Heart right ventricle (tissue), 16 donors: ENCODE results near the gene BCKDHB. TPM values are rescaled to one million over a fixed set of nuclear protein-coding genes. Genes with fewer than 3 reads are reported as not detected.
A peak's percentile ranks its signal among the peaks of the same experiment; 100 is the strongest.

Source experiments
- ATAC-seq, 8 donors: fragments of 200-7000 bp; cut with Tn5 transposase; one replicate each; pipeline ENCODE4 v1.9.1; 2020; ENCODE audit warnings: mild to moderate bottlenecking in 8 of 8, moderate library complexity in 8 of 8, moderate number of reproducible peaks in 1 of 8
- DNase-seq, 2 donors: peaks; one replicate each; pipeline ENCODE4 v3.0.0-alpha.2; 2020
- H3K27ac ChIP-seq, 10 donors: fragments of 200-600 bp; sonication (generic) in 2 of 10; one replicate each; pipeline versions ENCODE4 v1.5.0 to v1.8.0; 2020 to 2022; ENCODE audit warnings: mild to moderate bottlenecking in 3 of 10
- H3K27me3 ChIP-seq, 7 donors: fragments of 200-600 bp; one replicate each; pipeline ENCODE4 v1.8.0; 2021 to 2022; ENCODE audit warnings: mild to moderate bottlenecking in 2 of 7
- H3K36me3 ChIP-seq, 9 donors: fragments of 200-600 bp; sonication (generic) in 1 of 9; one replicate each; pipeline versions ENCODE4 v1.5.0 to v1.8.0; 2020 to 2022; ENCODE audit warnings: mild to moderate bottlenecking in 2 of 9
- H3K4me1 ChIP-seq, 9 donors: fragments of 200-600 bp; sonication (generic) in 1 of 9; one replicate each; pipeline versions ENCODE4 v1.5.0 to v1.8.0; 2020 to 2022; ENCODE audit warnings: mild to moderate bottlenecking in 4 of 9
- H3K4me3 ChIP-seq, 10 donors: fragments of 200-600 bp; sonication (generic) in 2 of 10; one replicate each; pipeline versions ENCODE4 v1.5.0 to v1.8.0; 2020 to 2022; ENCODE audit warnings: mild to moderate bottlenecking in 7 of 10, moderate library complexity in 2 of 10
- H3K9me3 ChIP-seq, 11 donors: fragments of 200-600 bp in 10 of 11; sonication (generic) in 2 of 11; one replicate each; pipeline versions ENCODE4 v1.5.0 to v1.8.0; 2013 to 2022; ENCODE audit warnings: mild to moderate bottlenecking in 2 of 11, control low read depth in 1 of 11, moderate library complexity in 1 of 11
- WGBS, 2 donors: extraction: QIAGEN DNeasy Blood & Tissue Kit; methylation state at CpG; one replicate each; pipeline ENCODE4 v1.1.7; 2013; ENCODE audit warnings: inconsistent platforms in 1 of 2; 5-methylcytosine and 5-hydroxymethylcytosine counted together
- intact Hi-C, 10 donors: fragments of 100-400 bp; cut with DNase I; formaldehyde crosslinking; loops; one replicate each; pipeline versions ENCODE4 v1.11.1 to v1.14.2; 2022
- polyA plus RNA-seq, 2 donors: library from polyadenylated mRNA; stranded (reverse); fragments of 200-250 nt; gene quantifications; one replicate each; pipeline ENCODE4 v1.2.3, GENCODE V29; 2013
- total RNA-seq, 10 donors: library from RNA; stranded (reverse); fragmentation: NEBNext Ultra II Directional in 3 of 10; extraction: Animal tissue kit (Norgen Biotek cat#: 25700) in 3 of 10; gene quantifications; one replicate each; pipeline versions ENCODE4 v1.2.1 to v1.2.4, GENCODE V29; 2021 to 2023
- TF ChIP-seq, protein P1 (sequence below), 9 donors: fragments of 200-600 bp; sonication (generic) in 2 of 9; IDR thresholded peaks; one replicate each; pipeline versions ENCODE4 v1.5.0 to v1.8.0; 2021 to 2022; ENCODE audit warnings: antibody characterized with exemption in 9 of 9, mild to moderate bottlenecking in 5 of 9, moderate library complexity in 1 of 9
- donor health status: Arrhythmogenic right ventricular cardiomyopathy.
- donor health status: ischemic (EF 13 %, LVEDD 7.1; RV severe dilation, severe dysfunction).
- donor health status: healthy with polysubstance abuse.
- donor health status: DM: no; HTN: yes; CAD: no.
- donor health status: DM: no; HTN: no; CAD: no.
- donor health status: ischemic (EF 25% LVEDD 6.9; RV normal size, moderate dysfunction).
- donor health status: ischemic (EF 25% LVEDD 5.7; RV mildly dilated, moderate dysfunction).
- donor health status: healthy.
- donor health status: DM: yes; HTN: yes; CAD: no.
- donor health status: Ischemic cardiomyopathy.
- donor health status: ischemic (EF 35%, LVEDD 5.7; RV mildly dilated, moderate dysfunction).
- donor health status: nonischemic (EF 11% LVEDD 7.7; RV severe dilation, severe dysfunction).
- donor health status: DM: yes; HTN: yes; CAD: no.
- donor health status: PGD.
- donor health status: ischemic (EF 29% LVEDD 5.4; RV normal size, mild dysfunction).
- donor health status: nonischemic (EF 23%, LVEDD 6.1; RV moderate dilation, normal function).

The BCKDHB gene
- total and polyA plus RNA-seq, 12 donors, result 7.1 to 46.4 (median 31.2) TPM

DNA sequence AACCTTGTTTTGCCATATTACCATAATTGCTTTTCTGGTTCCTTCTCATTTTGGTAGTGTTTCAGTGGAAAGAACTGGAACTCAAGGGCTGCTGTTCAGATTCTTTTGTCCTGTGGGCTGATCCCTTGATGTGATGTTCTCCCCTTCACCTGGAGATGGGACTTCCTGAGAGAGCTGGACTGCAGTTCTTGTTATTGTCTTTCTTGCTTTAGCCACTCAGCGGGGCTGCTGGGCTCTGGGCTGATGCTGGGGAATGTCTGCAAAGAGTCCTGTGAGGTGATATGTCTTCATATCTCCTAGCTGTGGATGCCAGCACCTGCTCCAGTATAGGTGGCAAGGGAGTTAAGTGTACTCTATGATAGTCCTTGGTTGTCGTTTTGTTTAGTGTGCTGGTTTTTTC, 79.0 kb downstream of the BCKDHB start:
- no peak for DNase-seq
- Histone ChIP-seq H3K9me3 (peaks cover 0 to 16% (median 0%) of the 10 kb centered on the region in 11 donors), H3K36me3 (no peaks in the 10 kb centered on the region), H3K4me3 (no peak overlapping the region), H3K4me1 (no peaks in the 10 kb centered on the region), H3K27ac (no peak overlapping the region), H3K27me3 (no peaks in the 10 kb centered on the region)
- intact Hi-C loops, result no loop called here
- TF ChIP-seq, protein P1, sequence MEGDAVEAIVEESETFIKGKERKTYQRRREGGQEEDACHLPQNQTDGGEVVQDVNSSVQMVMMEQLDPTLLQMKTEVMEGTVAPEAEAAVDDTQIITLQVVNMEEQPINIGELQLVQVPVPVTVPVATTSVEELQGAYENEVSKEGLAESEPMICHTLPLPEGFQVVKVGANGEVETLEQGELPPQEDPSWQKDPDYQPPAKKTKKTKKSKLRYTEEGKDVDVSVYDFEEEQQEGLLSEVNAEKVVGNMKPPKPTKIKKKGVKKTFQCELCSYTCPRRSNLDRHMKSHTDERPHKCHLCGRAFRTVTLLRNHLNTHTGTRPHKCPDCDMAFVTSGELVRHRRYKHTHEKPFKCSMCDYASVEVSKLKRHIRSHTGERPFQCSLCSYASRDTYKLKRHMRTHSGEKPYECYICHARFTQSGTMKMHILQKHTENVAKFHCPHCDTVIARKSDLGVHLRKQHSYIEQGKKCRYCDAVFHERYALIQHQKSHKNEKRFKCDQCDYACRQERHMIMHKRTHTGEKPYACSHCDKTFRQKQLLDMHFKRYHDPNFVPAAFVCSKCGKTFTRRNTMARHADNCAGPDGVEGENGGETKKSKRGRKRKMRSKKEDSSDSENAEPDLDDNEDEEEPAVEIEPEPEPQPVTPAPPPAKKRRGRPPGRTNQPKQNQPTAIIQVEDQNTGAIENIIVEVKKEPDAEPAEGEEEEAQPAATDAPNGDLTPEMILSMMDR (IDR thresholded peaks at IDR 0.05), result no peak
- WGBS, 2 donors, result 95 to 96% methylated on average over 2 of the region's 2 CpGs
- no peak for ATAC-seq

DNA sequence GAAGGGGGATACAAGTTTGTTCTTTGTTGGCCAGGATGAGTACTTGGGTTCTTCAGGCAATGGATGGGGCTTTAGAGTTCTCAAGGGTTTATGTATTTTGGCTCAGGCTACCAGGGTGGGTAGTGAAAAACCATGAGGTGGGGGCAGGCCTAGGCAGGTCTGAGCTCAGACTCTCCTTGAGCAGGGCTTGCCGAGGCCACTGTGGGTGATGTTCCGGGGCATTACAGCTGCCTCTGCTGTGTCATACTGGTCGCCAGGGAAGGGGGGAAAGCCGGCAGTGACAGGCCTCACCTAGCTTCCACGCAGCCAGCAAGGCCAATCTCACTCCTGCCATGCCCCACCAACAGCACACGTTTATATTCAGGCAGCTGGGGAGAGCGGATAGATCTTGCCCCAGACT, 79.6 kb downstream of the BCKDHB start:
- no peaks in the 10 kb centered on the region for H3K27me3 ChIP-seq
- no peak for ATAC-seq
- H3K36me3 ChIP-seq, result no peaks in the 10 kb centered on the region
- no peak overlapping the region for H3K4me3 ChIP-seq
- intact Hi-C loops, result no loop called here
- no peaks in the 10 kb centered on the region for H3K4me1 ChIP-seq
- no peak overlapping the region for H3K27ac ChIP-seq
- TF ChIP-seq, protein P1 (IDR thresholded peaks at IDR 0.05), result no peak
- peaks cover 0 to 16% (median 0%) of the 10 kb centered on the region in 11 donors for H3K9me3 ChIP-seq
- 86 to 92% methylated on average over 7 of the region's 7 CpGs for WGBS, 2 donors
- DNase-seq, result no peak

DNA sequence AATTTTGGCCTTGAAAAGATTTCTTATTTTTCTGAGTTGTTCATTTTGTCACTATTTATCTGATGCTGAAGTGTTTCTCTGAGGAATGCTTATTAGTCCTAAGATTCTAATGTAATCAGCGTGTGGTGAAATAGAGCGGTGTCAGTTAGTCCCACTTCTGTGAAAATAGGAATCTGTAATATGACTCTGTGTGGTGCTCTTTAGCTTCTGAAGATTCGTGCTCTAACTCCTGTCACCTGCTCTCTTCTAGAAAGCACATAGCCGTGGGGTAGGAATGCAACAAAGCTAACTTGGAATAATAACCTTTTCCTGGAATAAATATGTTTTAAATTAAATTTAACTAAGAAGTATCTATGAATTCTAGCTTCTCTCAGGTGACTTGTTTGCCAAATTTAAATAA, 90.4 kb downstream of the BCKDHB start:
- 64 to 79% methylated on average over 4 of the region's 4 CpGs for WGBS, 2 donors
- no peaks in the 10 kb centered on the region for H3K9me3 ChIP-seq
- ATAC-seq (peak in 5 of 8 donors; percentile 38 to 81 (median 64)), DNase-seq (no peak)
- peaks cover 0 to 4% (median 0%) of the 10 kb centered on the region in 9 donors for H3K36me3 ChIP-seq
- no peaks in the 10 kb centered on the region for H3K27me3 ChIP-seq
- H3K4me3 ChIP-seq, result no peak overlapping the region
- TF ChIP-seq, protein P1 (IDR thresholded peaks at IDR 0.05), result no peak
- intact Hi-C loops, result loop anchor here in 1 of 10 donors (5.0 kb wide), 1 partner anchor 1045 kb away; no protein-coding TSS in a partner anchor
- peak overlapping the region in 2 of 10 donors; percentile 19 to 46 for H3K27ac ChIP-seq
- H3K4me1 ChIP-seq, result peaks cover 0 to 16% (median 0%) of the 10 kb centered on the region in 9 donors

DNA sequence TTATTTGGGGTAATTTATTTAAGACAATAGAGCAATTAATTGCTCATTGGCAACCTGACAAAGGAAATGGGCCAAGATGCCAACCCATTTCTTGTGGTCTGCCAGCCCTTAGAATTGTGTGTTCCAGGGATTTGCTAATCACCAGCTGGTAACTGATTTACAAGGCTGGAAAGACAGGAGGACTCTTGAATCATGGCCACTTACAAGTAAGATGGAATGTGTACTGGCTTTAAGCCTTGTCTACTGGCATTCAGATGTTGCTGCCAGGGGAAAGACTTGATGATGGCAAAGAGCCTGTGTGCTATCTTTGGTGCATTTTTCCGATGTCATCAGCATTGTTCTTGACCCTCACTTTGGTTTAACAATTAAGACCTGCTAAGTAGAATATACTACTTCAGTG, 91.0 kb downstream of the BCKDHB start:
- Histone ChIP-seq H3K4me3 (no peak overlapping the region), H3K4me1 (peaks cover 0 to 16% (median 0%) of the 10 kb centered on the region in 9 donors), H3K9me3 (no peaks in the 10 kb centered on the region), H3K27ac (peak overlapping the region in 2 of 10 donors; percentile 19 to 46), H3K36me3 (peaks cover 0 to 7% (median 0%) of the 10 kb centered on the region in 9 donors), H3K27me3 (no peaks in the 10 kb centered on the region)
- 39 to 44% methylated on average over 1 of the region's 1 CpG for WGBS, 2 donors
- intact Hi-C loops, result loop anchor here in 1 of 10 donors (5.0 kb wide), 1 partner anchor 1045 kb away; no protein-coding TSS in a partner anchor
- ATAC-seq, result peak in 7 of 8 donors; percentile 63 to 97 (median 96)
- peak in 1 of 2 donors; percentile 26 for DNase-seq
- TF ChIP-seq, protein P1 (IDR thresholded peaks at IDR 0.05), result no peak
